ENCODE data around the gene SRPRA.

The SRPRA gene

GRCh38 chr11:126225295-126225665 lies 43.4 kb downstream of the SRPRA start:
- no peak overlapping the region for H3K4me3 ChIP-seq (ENCODE audit: low read depth, low read length)
- H3K4me1 ChIP-seq (ENCODE audit: control insufficient read depth, insufficient read depth, low read length), result no peaks in the 10 kb centered on the region
- POLR2A ChIA-PET, result interaction anchor here (0.8 kb wide), 1 partner anchor 44 kb away, joined by 3 read pairs; the partner anchor contains the start of genes FOXRED1 and SRPRA
- H3K36me3 ChIP-seq (ENCODE audit: control insufficient read depth in 2 of 2, insufficient read depth in 1 of 2, low read length in 2 of 2), result peaks cover 0 to 6% of the 10 kb centered on the region in 2 experiments; a peak in 1 of 3 replicates
- H3K9me3 ChIP-seq (ENCODE audit: control insufficient read depth, insufficient read depth, low read depth, low read length), result no peaks in the 10 kb centered on the region
- H3K27ac ChIP-seq (ENCODE audit: extremely low read depth, low read depth, low read length), result no peak overlapping the region
- CTCF ChIA-PET, result no interaction called here
- TF ChIP-seq ZNF514 (tag by site-specific recombination; IDR thresholded peaks at IDR 0.05), result no peak
- no peak for TF ChIP-seq HOXA7 (CRISPR knock-in tag; IDR thresholded peaks at IDR 0.05; ENCODE audit: borderline replicate concordance)
- TF ChIP-seq PRDM2 (tag by site-specific recombination; IDR thresholded peaks at IDR 0.05; ENCODE audit: borderline replicate concordance), result no peak
- TF ChIP-seq ZNF548 (tag by site-specific recombination; IDR thresholded peaks at IDR 0.05), result no peak
- no peak for TF ChIP-seq ZNF658 (tag by site-specific recombination; IDR thresholded peaks at IDR 0.05)
- TF ChIP-seq ZNF280D (tag by site-specific recombination; IDR thresholded peaks at IDR 0.05), result no peak
- no peak for TF ChIP-seq IKZF3 (tag by site-specific recombination; IDR thresholded peaks at IDR 0.05)
- TF ChIP-seq, protein P1, sequence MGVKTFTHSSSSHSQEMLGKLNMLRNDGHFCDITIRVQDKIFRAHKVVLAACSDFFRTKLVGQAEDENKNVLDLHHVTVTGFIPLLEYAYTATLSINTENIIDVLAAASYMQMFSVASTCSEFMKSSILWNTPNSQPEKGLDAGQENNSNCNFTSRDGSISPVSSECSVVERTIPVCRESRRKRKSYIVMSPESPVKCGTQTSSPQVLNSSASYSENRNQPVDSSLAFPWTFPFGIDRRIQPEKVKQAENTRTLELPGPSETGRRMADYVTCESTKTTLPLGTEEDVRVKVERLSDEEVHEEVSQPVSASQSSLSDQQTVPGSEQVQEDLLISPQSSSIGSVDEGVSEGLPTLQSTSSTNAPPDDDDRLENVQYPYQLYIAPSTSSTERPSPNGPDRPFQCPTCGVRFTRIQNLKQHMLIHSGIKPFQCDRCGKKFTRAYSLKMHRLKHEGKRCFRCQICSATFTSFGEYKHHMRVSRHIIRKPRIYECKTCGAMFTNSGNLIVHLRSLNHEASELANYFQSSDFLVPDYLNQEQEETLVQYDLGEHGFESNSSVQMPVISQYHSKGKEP (tag by site-specific recombination; IDR thresholded peaks at IDR 0.05), result no peak
- no peak for TF ChIP-seq HOXD13 (CRISPR knock-in tag; IDR thresholded peaks at IDR 0.05; ENCODE audit: borderline replicate concordance)
- TF ChIP-seq REPIN1 (tag by site-specific recombination; IDR thresholded peaks at IDR 0.05; ENCODE audit: low read depth), result no peak
- no peak for TF ChIP-seq ZFHX2 (tag by site-specific recombination; conservative IDR thresholded peaks at IDR 0.05)
- TF ChIP-seq, protein P2, sequence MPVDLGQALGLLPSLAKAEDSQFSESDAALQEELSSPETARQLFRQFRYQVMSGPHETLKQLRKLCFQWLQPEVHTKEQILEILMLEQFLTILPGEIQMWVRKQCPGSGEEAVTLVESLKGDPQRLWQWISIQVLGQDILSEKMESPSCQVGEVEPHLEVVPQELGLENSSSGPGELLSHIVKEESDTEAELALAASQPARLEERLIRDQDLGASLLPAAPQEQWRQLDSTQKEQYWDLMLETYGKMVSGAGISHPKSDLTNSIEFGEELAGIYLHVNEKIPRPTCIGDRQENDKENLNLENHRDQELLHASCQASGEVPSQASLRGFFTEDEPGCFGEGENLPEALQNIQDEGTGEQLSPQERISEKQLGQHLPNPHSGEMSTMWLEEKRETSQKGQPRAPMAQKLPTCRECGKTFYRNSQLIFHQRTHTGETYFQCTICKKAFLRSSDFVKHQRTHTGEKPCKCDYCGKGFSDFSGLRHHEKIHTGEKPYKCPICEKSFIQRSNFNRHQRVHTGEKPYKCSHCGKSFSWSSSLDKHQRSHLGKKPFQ (tag by site-specific recombination; IDR thresholded peaks at IDR 0.05), result no peak
- TF ChIP-seq ZNF114 (tag by site-specific recombination; IDR thresholded peaks at IDR 0.05), result no peak
- no peak for TF ChIP-seq ZNF10 (tag by site-specific recombination; IDR thresholded peaks at IDR 0.05)
- TF ChIP-seq ZNF561 (tag by site-specific recombination; IDR thresholded peaks at IDR 0.05; ENCODE audit: borderline replicate concordance), result no peak
- TF ChIP-seq ZNF23 (tag by site-specific recombination; IDR thresholded peaks at IDR 0.05; ENCODE audit: borderline replicate concordance), result no peak

Data from HEK293 (cell line).